GM12873 (cell line): ENCODE results near the gene LPP.

ENCODE experiments used
- TF ChIP-seq, protein P1 (sequence below): IDR thresholded peaks from 2 replicates; pipeline ENCODE4 v1.5.1; 2012; ENCODE audit warnings: low read depth, mild to moderate bottlenecking, moderate library complexity, low read length, control low read depth; ENCODE audit not compliant: insufficient read depth; ENCODE audit errors: missing control alignments

Gene LPP

DNA sequence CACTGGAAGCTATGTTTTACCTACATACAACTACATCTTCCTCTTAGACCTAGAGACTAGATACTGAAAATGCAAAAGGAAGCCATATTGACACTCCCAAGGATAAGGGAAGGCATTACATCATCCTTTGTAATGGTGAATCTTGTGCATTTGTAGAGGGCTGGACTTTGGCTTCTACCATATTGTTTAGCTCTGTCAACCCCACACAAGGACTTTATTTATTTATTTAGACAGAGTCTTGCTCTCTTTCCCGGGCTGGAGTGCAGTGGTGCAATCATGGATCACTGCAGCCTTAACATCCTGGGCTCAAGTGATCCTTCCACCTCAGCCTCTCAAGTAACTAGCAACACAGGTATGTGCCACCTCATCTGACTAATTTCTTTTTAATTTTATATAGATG lies 686.3 kb downstream of the LPP start:
- TF ChIP-seq, protein P1, sequence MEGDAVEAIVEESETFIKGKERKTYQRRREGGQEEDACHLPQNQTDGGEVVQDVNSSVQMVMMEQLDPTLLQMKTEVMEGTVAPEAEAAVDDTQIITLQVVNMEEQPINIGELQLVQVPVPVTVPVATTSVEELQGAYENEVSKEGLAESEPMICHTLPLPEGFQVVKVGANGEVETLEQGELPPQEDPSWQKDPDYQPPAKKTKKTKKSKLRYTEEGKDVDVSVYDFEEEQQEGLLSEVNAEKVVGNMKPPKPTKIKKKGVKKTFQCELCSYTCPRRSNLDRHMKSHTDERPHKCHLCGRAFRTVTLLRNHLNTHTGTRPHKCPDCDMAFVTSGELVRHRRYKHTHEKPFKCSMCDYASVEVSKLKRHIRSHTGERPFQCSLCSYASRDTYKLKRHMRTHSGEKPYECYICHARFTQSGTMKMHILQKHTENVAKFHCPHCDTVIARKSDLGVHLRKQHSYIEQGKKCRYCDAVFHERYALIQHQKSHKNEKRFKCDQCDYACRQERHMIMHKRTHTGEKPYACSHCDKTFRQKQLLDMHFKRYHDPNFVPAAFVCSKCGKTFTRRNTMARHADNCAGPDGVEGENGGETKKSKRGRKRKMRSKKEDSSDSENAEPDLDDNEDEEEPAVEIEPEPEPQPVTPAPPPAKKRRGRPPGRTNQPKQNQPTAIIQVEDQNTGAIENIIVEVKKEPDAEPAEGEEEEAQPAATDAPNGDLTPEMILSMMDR = no peak

DNA sequence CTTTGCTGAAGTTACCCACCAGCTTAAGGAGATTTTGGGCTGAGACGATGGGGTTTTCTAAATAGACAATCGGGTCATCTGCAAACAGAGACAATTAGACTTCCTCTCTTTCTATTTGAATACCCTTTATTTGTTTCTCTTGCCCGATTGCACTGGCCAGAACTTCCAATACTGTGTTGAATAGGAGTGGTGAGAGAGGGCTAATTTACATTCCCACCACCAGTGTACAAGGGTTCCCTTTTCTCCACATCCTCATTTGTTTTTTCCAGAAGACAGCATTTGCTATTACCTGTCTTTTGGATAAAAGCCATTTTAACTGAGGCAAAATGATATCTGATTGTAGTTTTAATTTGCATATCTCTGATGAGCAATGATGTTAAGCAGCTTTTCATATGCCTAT lies 687.9 kb downstream of the LPP start:
- TF ChIP-seq, protein P1 = no peak

DNA sequence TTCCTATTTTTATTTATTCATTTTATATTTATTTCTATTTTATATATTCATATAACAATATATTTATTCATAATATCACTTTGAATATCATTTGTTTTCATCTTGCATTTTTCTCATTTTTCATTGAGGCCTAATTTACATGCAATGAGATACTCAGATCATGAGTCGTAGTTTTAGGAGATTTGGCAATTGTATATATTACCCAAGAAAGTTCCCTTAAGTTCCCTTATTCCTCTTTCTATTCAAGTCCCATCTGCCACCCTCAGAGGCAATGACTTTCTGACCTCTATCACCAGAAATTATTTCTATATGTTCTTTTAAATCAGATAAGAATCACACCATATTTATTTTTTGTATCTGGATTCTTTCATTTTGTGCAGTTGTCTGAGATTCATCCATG lies 688.7 kb downstream of the LPP start:
- TF ChIP-seq, protein P1 = no peak

DNA sequence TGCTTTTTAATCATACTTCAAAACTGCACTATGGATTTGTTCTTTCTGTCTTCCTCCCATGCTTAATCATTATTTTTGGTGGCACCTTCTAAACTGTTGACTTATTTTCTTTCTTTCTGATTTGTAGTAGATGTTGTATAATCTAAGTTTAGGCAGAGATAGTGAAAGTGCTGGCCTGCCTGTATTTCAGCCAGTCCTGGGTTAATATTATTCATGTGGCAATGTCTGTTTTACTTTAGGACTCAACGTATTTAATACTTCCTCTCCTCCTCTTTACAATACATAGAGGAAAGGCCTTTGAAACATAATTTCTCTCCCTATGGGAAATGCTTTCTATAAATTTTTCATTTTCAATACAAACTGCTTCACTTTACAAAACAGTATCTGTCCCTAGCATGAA lies 690.1 kb downstream of the LPP start:
- TF ChIP-seq, protein P1 = no peak

DNA sequence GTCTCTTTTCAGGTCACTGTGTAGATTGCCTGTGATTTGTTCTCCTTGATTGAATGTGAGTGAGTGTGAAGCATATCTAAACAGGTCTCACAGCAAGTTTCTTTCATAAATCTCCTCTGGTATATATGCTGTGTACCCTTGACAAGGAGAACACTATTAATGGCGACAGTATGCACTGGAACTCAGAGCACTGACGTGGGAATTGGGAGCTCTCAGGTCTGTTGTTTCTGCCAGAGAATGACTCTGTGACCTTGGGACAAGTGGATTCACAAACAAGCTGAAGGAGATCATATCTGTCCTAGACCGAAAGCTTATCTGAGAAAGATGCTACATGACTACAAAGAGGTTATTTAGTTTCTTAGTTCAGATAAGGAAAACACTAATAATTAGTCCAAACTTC lies 691.6 kb downstream of the LPP start:
- TF ChIP-seq, protein P1 = no peak

DNA sequence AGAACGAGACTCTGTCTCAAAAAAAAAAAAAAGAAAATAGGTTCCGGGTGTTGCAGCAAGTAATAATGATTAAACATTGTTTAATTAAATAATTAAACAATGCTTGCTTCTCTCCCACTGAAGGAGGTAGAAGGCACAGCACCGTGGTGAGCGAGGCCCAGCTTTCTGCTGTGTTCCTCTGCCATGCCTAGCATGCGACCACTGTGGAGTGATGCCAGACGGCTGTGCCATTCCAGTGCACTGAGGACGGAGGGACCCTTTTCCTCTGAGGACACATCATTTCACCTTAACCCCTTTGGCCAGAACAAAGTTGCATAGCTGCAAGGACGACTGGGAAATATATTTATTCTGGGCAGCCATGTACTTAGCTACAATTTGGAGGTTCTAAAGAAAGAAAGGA lies 695.0 kb downstream of the LPP start:
- TF ChIP-seq, protein P1 = no peak

DNA sequence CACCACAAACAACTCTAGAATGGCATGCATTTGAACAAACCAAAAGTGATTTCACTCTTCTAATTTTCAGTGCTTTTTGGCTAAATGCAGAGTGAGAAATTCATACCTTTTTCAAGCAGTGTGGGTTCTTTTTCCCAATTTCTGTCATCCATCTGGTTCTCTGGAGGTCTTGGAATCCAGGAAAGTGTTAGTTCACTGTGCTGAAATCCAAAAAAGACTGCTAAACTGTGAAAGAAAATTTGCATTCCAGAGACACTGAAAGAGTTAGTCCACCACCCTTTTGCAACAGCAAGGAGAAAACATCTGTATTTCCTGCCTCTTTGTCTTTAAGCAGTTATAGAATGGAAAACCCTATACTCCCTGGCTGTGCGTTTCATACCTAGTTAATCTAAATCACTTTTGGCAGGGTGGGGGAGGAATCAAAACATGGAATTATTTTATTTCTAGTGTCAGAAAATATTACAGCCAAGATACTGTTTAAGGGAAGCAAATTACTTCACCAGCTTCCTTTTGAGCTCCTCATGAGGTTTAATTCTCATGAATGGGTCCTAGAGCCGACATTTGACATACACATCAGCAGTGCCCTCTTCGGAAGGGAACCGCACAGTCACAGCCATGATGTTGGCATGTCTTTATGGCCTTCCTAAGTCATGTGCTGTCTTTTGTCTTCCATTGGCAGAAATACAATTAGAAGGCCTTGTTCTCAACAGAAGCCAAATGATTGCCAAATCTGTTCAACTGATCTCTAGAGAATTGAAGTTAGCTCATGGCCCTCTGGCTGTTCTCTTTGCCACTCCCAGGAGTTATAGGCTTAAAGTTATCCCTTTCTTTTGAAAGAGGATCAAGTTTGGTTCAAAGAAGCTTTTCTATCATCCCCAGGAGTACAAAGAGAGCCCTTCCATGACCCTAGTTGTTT lies 700.2 kb downstream of the LPP start:
- TF ChIP-seq, protein P1 = no peak
